SW 1271 (cell line): Measurements from ENCODE around the gene OBSCN.

Source experiments
- DNase-seq, 2 experiments: peaks; one replicate each; lab custom pipeline; 2025; lab: John Stamatoyannopoulos, UW

Gene OBSCN

DNA sequence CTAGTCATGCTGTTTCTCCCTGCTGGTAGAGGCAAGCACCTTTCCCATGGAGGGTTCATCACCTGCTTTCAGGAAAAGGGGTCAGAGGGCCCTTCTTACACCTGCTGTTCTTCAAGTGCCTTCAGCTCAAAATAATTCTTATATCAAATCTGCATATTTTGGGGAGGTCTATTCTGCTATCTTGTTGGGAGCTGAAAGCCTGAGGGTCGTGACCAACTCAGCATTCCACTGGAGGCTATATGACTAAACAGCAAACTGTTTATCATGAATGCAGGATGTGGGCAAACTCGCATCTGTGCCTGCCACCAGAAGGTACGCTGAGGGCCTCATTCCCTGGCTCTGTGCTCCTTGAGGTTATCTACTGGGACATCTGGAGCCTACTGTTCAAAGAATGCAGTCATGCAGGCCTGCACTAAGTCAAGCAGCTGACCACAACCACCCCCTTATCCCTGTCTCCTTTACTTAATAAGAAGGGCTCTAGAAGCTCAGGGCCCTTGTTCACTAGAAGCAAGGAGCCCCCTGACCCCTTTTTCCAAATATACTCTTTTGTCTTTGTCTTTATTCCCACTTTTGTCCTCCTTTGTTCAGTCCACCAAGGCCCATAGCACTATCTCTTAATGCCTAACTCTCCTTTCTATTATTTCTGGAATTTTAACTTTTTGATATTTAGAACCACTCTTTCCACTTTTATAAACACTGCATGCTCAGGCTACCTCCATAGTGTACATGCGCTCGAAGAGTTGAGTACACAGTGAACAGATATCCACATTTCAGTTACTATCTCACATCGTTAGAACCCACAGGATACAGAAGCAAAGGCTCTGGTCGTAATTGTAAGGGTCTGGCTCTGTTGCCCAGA lies 213.4 kb downstream of the OBSCN start:
- DNase-seq: no peak

DNA sequence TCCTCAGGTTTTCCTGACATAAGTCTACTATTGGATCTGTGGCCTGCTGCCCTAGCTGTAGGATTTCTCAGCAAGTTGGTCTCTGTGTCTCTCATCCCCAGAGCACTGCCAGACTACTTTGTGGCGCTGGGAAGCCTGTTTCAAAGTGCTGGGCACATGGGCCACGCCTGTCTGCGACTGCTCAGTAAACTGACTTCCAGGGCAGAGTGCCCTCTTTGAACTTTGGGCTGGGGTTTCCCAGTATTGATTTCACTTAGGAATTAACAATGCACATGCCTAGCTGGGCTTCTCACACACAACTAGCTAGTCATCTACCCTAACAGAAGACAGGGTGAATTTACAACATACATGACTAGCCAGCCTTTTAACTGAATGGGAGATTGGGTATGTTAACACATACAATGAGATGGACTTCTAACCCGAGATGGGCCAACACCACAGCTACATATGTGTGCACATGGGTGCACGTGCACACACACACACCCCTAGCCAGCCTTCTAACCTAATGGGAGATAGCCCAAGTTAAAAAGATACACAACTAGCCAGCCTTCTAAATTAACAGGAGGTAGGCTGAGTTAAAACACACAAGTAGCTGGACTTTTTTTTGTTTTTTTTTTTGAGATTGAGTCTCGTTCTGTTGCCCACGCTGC lies 215.7 kb downstream of the OBSCN start:
- no peak for DNase-seq

- no peak for DNase-seq
Observed at GRCh38 chr1:228424685-228425660, 217.1 kb downstream of the OBSCN start.

DNA sequence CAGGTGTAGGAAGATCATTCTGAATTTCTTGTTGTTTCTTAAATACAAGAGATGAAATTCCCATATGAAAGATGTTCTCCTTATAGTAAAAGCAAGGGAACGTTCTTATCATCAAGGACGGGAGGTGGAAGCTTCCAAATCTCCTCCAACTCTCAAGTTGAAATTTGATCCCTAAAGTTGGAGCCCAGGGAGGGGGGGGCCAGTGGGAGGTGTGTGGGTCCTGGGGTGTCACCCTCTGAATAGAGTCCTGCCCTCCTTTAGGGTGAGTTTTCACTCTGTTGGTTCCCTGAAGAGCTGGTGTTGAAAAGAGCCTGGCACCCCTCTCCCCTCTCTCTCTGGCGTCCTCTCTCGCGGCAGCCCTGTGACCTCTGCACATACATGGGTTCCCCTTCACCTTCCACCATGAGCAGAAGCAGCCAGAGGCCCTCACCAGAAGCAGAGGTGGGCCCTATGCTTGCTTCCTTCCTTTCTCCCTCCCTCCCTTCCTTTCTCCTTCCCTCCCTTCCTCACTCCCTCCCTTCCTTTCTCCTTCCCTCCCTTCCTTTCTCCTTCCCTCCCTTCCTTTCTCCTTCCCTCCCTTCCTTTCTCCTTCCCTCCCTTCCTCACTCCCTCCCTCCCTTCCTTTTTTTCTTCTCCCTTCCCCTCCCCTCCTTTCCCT lies 218.8 kb downstream of the OBSCN start:
- no peak for DNase-seq

DNA sequence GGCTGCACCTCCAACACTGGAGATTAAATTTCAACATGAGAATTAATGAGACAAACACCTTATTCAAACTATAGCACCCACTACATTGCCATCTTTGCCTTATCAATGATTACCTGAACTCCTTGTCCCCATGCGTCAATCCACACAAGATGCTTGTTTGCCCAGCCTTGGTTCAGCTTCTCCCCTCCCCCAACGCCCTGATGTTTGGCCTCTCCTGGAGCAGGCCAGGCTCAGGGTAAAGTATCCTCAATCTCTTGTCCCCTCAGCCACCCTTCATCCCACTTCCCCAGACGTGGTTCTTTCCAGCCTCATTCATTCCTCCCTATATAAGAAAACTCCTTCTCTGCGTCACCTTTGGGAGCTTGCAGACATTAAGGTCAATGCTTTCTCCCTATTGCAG lies 220.6 kb downstream of the OBSCN start:
- no peak for DNase-seq
